NCI-H2171 (cell line): ENCODE measurements around the gene CTBP1.

Source experiments
- DNase-seq: peaks from one replicate; lab custom pipeline; 2025; lab: John Stamatoyannopoulos, UW

CTBP1 gene

GRCh38 chr4:1249731-1250526, 999 bp upstream of the CTBP1 start:
- DNase-seq: no peak

- DNase-seq: peak; percentile 66
Measured at GRCh38 chr4:1249148-1249730, 309 bp upstream of the CTBP1 start.

GRCh38 chr4:1247864-1248244, 1.1 kb downstream of the CTBP1 start:
- no peak for DNase-seq

GRCh38 chr4:1246901-1247863, 1.7 kb downstream of the CTBP1 start:
- no peak for DNase-seq

GRCh38 chr4:1246111-1246881, 2.6 kb downstream of the CTBP1 start:
- no peak for DNase-seq

- DNase-seq: no peak
Measured at GRCh38 chr4:1245481-1246051, 3.4 kb downstream of the CTBP1 start.

- DNase-seq: no peak
Measured at GRCh38 chr4:1244978-1245471, 3.9 kb downstream of the CTBP1 start.

- no peak for DNase-seq
Measured at GRCh38 chr4:1244081-1244977, 4.6 kb downstream of the CTBP1 start.

- no peak for DNase-seq
Measured at GRCh38 chr4:1243451-1244080, 5.4 kb downstream of the CTBP1 start.

- no peak for DNase-seq
Measured at GRCh38 chr4:1242506-1243450, 6.2 kb downstream of the CTBP1 start.

GRCh38 chr4:1241936-1242505, 6.9 kb downstream of the CTBP1 start:
- DNase-seq: no peak

GRCh38 chr4:1241466-1241935, 7.4 kb downstream of the CTBP1 start:
- DNase-seq: no peak

- DNase-seq: no peak
Measured at GRCh38 chr4:1240721-1241465, 8.0 kb downstream of the CTBP1 start.

- DNase-seq: no peak
Measured at GRCh38 chr4:1239950-1240307, 9.0 kb downstream of the CTBP1 start.

- no peak for DNase-seq
Measured at GRCh38 chr4:1239141-1239949, 9.6 kb downstream of the CTBP1 start.

GRCh38 chr4:1238676-1239000, 10.3 kb downstream of the CTBP1 start:
- DNase-seq: no peak
